Measurements from ENCODE around the gene LIPM. TPM values are rescaled to one million over a fixed set of nuclear protein-coding genes. Genes with fewer than 3 reads are reported as not detected.
A peak's percentile ranks its signal among the peaks of the same experiment; 100 is the strongest.

LIPM gene
- polyA plus RNA-seq, 2 of the 4 experiments (the other 2 are of a cell fraction), result not detected

DNA sequence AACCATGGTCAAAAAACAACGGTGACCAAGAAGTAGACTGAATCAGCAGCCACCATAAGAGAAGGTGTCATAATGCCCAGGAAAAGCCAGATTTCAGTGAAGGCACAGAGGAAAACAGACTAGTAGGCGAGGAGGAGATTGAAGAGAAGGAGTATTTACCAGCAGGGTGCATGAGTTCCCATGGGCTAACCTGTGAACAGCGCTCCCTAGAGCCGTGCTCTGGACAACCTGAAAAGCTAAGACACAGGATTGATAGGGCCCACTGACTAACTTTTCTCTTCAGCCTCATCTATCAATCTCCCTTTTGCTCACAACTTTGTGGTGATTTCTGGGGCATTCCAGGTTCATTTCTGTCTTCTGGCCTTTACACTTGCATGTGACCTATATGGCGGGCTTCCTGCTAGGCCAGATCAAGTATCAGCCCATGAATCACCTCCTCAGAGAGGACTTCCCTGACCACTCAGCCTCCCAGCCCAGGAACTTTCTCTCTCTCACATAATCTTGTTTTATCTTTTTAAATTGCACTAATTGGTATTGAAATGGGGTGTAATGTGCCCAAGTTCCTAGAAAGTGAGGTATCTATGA lies 36.3 kb downstream of the LIPM start:
- DNase-seq (ENCODE audit: low read depth in 1 of 2, low spot score in 1 of 2) (no peak), FAIRE-seq (no peak), ATAC-seq (no peak)
- H3K4me1 ChIP-seq, result peaks cover 20% of the 10 kb centered on the region
- H3K4me3 ChIP-seq, result no peak overlapping the region
- POLR2A ChIA-PET, result interaction anchor here (0.9 kb wide), 1 partner anchor 41 kb away, joined by 3 read pairs; the partner anchor contains the start of gene STAMBPL1
- H3K9me3 ChIP-seq, result no peaks in the 10 kb centered on the region
- TF ChIP-seq, protein P1, sequence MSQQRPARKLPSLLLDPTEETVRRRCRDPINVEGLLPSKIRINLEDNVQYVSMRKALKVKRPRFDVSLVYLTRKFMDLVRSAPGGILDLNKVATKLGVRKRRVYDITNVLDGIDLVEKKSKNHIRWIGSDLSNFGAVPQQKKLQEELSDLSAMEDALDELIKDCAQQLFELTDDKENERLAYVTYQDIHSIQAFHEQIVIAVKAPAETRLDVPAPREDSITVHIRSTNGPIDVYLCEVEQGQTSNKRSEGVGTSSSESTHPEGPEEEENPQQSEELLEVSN (IDR thresholded peaks at IDR 0.05; ENCODE audit: borderline replicate concordance, low read depth), result no peak
- TF ChIP-seq HDAC2 (IDR thresholded peaks at IDR 0.05) (no peak), NFE2L2 (conservative IDR thresholded peaks at IDR 0.05; ENCODE audit: low read length) (no peak), CBX2 (IDR thresholded peaks at IDR 0.05; ENCODE audit: borderline replicate concordance, low read depth) (no peak), KDM1A (IDR thresholded peaks at IDR 0.05; ENCODE audit: low read depth) (no peak), BHLHE40 (IDR thresholded peaks at IDR 0.05; ENCODE audit: low read depth, low read length) (no peak), FOSB (CRISPR knock-in tag; IDR thresholded peaks at IDR 0.05) (no peak), POLR2AphosphoS2 (conservative IDR thresholded peaks at IDR 0.05; ENCODE audit: low read length) (no peak), FOXS1 (CRISPR knock-in tag; IDR thresholded peaks at IDR 0.05) (no peak), NR3C1 (IDR thresholded peaks at IDR 0.05) (no peak), JUN (IDR thresholded peaks at IDR 0.05) (no peak), PHF8 (IDR thresholded peaks at IDR 0.05; ENCODE audit: borderline replicate concordance, low read depth) (no peak)
- TF ChIP-seq, protein P2, sequence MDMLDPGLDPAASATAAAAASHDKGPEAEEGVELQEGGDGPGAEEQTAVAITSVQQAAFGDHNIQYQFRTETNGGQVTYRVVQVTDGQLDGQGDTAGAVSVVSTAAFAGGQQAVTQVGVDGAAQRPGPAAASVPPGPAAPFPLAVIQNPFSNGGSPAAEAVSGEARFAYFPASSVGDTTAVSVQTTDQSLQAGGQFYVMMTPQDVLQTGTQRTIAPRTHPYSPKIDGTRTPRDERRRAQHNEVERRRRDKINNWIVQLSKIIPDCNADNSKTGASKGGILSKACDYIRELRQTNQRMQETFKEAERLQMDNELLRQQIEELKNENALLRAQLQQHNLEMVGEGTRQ (IDR thresholded peaks at IDR 0.05), result no peak
- TF ChIP-seq, protein P3, sequence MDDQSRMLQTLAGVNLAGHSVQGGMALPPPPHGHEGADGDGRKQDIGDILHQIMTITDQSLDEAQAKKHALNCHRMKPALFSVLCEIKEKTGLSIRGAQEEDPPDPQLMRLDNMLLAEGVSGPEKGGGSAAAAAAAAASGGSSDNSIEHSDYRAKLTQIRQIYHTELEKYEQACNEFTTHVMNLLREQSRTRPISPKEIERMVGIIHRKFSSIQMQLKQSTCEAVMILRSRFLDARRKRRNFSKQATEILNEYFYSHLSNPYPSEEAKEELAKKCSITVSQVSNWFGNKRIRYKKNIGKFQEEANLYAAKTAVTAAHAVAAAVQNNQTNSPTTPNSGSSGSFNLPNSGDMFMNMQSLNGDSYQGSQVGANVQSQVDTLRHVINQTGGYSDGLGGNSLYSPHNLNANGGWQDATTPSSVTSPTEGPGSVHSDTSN (IDR thresholded peaks at IDR 0.05), result no peak
- TF ChIP-seq, protein P4, sequence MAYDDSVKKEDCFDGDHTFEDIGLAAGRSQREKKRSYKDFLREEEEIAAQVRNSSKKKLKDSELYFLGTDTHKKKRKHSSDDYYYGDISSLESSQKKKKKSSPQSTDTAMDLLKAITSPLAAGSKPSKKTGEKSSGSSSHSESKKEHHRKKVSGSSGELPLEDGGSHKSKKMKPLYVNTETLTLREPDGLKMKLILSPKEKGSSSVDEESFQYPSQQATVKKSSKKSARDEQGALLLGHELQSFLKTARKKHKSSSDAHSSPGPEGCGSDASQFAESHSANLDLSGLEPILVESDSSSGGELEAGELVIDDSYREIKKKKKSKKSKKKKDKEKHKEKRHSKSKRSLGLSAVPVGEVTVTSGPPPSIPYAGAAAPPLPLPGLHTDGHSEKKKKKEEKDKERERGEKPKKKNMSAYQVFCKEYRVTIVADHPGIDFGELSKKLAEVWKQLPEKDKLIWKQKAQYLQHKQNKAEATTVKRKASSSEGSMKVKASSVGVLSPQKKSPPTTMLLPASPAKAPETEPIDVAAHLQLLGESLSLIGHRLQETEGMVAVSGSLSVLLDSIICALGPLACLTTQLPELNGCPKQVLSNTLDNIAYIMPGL (CRISPR knock-in tag; IDR thresholded peaks at IDR 0.05; ENCODE audit: borderline replicate concordance), result no peak
- TF ChIP-seq, protein P5, sequence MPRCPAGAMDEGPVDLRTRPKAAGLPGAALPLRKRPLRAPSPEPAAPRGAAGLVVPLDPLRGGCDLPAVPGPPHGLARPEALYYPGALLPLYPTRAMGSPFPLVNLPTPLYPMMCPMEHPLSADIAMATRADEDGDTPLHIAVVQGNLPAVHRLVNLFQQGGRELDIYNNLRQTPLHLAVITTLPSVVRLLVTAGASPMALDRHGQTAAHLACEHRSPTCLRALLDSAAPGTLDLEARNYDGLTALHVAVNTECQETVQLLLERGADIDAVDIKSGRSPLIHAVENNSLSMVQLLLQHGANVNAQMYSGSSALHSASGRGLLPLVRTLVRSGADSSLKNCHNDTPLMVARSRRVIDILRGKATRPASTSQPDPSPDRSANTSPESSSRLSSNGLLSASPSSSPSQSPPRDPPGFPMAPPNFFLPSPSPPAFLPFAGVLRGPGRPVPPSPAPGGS (IDR thresholded peaks at IDR 0.05), result no peak
- peak overlapping the region; percentile 6 to 9; a peak in 2 of 6 replicates for H3K27ac ChIP-seq
- CTCF ChIA-PET, result interaction anchor here (2.6 to 18.3 kb wide), 5 partner anchors 14 to 92 kb away, joined by 8 to 397 read pairs (median 58); partner anchors contain the start of gene STAMBPL1
- 84% methylated on average over 5 of the region's 5 CpGs for WGBS (ENCODE audit: missing lambda C conversion rate)
- H3K4me2 ChIP-seq, result no peak overlapping the region

DNA sequence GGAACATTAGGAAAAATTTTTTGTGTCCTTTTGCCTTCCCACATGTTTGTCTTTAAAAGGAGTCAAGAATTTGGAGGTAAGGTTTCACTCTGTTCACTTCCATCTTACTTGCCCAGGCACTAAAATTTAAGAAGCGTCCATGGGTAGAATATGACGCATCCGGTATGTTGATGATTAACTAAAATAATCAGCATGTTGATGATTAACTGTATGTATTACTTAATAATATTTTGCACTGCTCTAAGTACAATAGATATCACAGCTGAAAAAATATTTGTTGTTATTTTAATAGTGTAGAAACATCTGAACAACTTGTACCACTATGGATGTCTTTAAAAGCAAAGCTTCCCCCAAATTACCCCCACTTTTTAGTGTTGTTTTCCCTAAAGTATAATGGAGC lies 37.6 kb downstream of the LIPM start:
- Histone ChIP-seq H3K27ac (peak overlapping the region; percentile 48 to 66; a peak in 4 of 6 replicates), H3K9me3 (no peaks in the 10 kb centered on the region), H3K4me2 (peak overlapping the region; percentile 46), H3K4me1 (peaks cover 20% of the 10 kb centered on the region), H3K4me3 (no peak overlapping the region)
- POLR2A ChIA-PET, result no interaction called here
- CTCF ChIA-PET, result interaction anchor here (1.0 to 18.3 kb wide), 7 partner anchors 10 to 374 kb away, joined by 3 to 397 read pairs (median 5); no protein-coding TSS in a partner anchor
- FAIRE-seq, result no peak
- DNase-seq (ENCODE audit: low read depth in 1 of 2, low spot score in 1 of 2), result peak in 1 of 2 experiments; percentile 33
- peak in 1 of 2 experiments; percentile 17; a peak in 1 of 6 replicates for ATAC-seq
- 17% methylated on average over 3 of the region's 3 CpGs for WGBS (ENCODE audit: missing lambda C conversion rate)
- no peak for TF ChIP-seq FOXS1 (CRISPR knock-in tag; IDR thresholded peaks at IDR 0.05)
- peak; percentile 36; the same call in 1 of the 2 replicates for TF ChIP-seq FOSL2 (IDR thresholded peaks at IDR 0.05)
- TF ChIP-seq FOSL2 (CRISPR knock-in tag; IDR thresholded peaks at IDR 0.05), result peak; percentile 54; the same call in 1 of the 2 replicates
